ENCODE data around the gene CIDEA. TPM values are rescaled to one million over a fixed set of nuclear protein-coding genes. Genes with fewer than 3 reads are reported as not detected.

Gene CIDEA
- total and polyA plus RNA-seq, 2 experiments from 2014 or later: not detected

GRCh38 chr18:12257996-12258718 lies 4.0 kb downstream of the CIDEA start:
- TF ChIP-seq, protein P1, sequence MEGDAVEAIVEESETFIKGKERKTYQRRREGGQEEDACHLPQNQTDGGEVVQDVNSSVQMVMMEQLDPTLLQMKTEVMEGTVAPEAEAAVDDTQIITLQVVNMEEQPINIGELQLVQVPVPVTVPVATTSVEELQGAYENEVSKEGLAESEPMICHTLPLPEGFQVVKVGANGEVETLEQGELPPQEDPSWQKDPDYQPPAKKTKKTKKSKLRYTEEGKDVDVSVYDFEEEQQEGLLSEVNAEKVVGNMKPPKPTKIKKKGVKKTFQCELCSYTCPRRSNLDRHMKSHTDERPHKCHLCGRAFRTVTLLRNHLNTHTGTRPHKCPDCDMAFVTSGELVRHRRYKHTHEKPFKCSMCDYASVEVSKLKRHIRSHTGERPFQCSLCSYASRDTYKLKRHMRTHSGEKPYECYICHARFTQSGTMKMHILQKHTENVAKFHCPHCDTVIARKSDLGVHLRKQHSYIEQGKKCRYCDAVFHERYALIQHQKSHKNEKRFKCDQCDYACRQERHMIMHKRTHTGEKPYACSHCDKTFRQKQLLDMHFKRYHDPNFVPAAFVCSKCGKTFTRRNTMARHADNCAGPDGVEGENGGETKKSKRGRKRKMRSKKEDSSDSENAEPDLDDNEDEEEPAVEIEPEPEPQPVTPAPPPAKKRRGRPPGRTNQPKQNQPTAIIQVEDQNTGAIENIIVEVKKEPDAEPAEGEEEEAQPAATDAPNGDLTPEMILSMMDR (IDR thresholded peaks at IDR 0.05; ENCODE audit: low read depth, low read length): no peak
- no peak for DNase-seq (ENCODE audit: low read depth in 1 of 2, low spot score in 1 of 2)
- Histone ChIP-seq H3K9me3 (ENCODE audit: low read depth) (no peaks in the 10 kb centered on the region), H3K27me3 (peaks cover 64% of the 10 kb centered on the region), H3K4me1 (ENCODE audit: low read depth) (peaks cover 3% of the 10 kb centered on the region), H3K36me3 (no peaks in the 10 kb centered on the region), H3K4me3 (no peak overlapping the region), H3K27ac (no peak overlapping the region)

- Histone ChIP-seq H3K9me3 (ENCODE audit: low read depth) (no peaks in the 10 kb centered on the region), H3K4me3 (no peak overlapping the region), H3K27ac (no peak overlapping the region), H3K36me3 (no peaks in the 10 kb centered on the region), H3K4me1 (ENCODE audit: low read depth) (peaks cover 3% of the 10 kb centered on the region), H3K27me3 (peaks cover 56% of the 10 kb centered on the region)
- no peak for DNase-seq (ENCODE audit: low read depth in 1 of 2, low spot score in 1 of 2)
- TF ChIP-seq, protein P1 (IDR thresholded peaks at IDR 0.05; ENCODE audit: low read depth, low read length): no peak
Observed at GRCh38 chr18:12258719-12259705, 4.9 kb downstream of the CIDEA start.

DNA sequence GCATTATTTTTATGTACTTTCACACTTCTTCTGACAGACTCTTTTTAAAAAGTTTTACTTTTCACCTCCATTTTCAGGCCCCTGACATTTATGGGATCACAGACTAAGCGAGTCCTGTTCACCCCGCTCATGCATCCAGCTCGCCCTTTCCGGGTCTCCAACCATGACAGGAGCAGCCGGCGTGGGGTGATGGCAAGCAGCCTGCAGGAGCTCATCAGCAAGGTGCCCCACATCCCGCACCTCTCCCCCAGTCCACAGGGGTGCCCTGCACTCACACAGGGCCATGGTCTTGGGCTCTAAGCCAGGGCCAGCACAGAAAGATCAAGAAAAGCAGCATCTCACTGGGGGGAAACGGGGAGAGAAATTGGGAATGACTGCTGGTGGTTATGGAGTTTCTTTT lies 8.6 kb downstream of the CIDEA start:
- Histone ChIP-seq H3K4me1 (ENCODE audit: low read depth) (no peaks in the 10 kb centered on the region), H3K4me3 (no peak overlapping the region), H3K9me3 (ENCODE audit: low read depth) (no peaks in the 10 kb centered on the region), H3K27me3 (peaks cover 18% of the 10 kb centered on the region), H3K27ac (no peak overlapping the region), H3K36me3 (no peaks in the 10 kb centered on the region)
- no peak for DNase-seq (ENCODE audit: low read depth in 1 of 2, low spot score in 1 of 2)
- TF ChIP-seq, protein P1 (IDR thresholded peaks at IDR 0.05; ENCODE audit: low read depth, low read length): no peak

- TF ChIP-seq, protein P1 (IDR thresholded peaks at IDR 0.05; ENCODE audit: low read depth, low read length): no peak
- Histone ChIP-seq H3K36me3 (no peaks in the 10 kb centered on the region), H3K9me3 (ENCODE audit: low read depth) (no peaks in the 10 kb centered on the region), H3K4me3 (no peak overlapping the region), H3K4me1 (ENCODE audit: low read depth) (no peaks in the 10 kb centered on the region), H3K27me3 (peaks cover 10% of the 10 kb centered on the region), H3K27ac (no peak overlapping the region)
- DNase-seq (ENCODE audit: low read depth in 1 of 2, low spot score in 1 of 2): no peak
Observed at GRCh38 chr18:12264864-12265263, 10.7 kb downstream of the CIDEA start.

- peak; percentile 88 to 90 for DNase-seq (ENCODE audit: low read depth in 1 of 2, low spot score in 1 of 2)
- H3K27me3 ChIP-seq: no peaks in the 10 kb centered on the region
- no peaks in the 10 kb centered on the region for H3K4me1 ChIP-seq (ENCODE audit: low read depth)
- TF ChIP-seq, protein P1 (IDR thresholded peaks at IDR 0.05; ENCODE audit: low read depth, low read length): peak; percentile 72
- H3K9me3 ChIP-seq (ENCODE audit: low read depth): no peaks in the 10 kb centered on the region
- peak overlapping the region; percentile 80 for H3K27ac ChIP-seq
- no peaks in the 10 kb centered on the region for H3K36me3 ChIP-seq
- H3K4me3 ChIP-seq: peak overlapping the region; percentile 62
Observed at GRCh38 chr18:12271376-12272235, 17.4 kb downstream of the CIDEA start.

All from cardiac muscle cell (in vitro differentiated cells and primary cell).